ENCODE results near the gene MTAP. TPM values are rescaled to one million over a fixed set of nuclear protein-coding genes. Genes with fewer than 3 reads are reported as not detected.
A peak's percentile ranks its signal among the peaks of the same experiment; 100 is the strongest.

The MTAP gene
- total RNA-seq, 6 experiments from 2014 or later = 40.7 to 65.2 (median 52.0) TPM

- no peaks in the 10 kb centered on the region for H3K27me3 Mint-ChIP-seq (ENCODE audit: insufficient read depth)
- H3K4me3 Mint-ChIP-seq = no peak overlapping the region
- TF ChIP-seq CTCF (IDR thresholded peaks at IDR 0.05) = no peak
- peaks cover 41% of the 10 kb centered on the region for H3K4me1 Mint-ChIP-seq (ENCODE audit: low read depth)
- no peaks in the 10 kb centered on the region; the same call in 1 of the 2 replicates for H3K9me3 Mint-ChIP-seq
- peak; percentile 31 for DNase-seq
- H3K27ac Mint-ChIP-seq = peak overlapping the region; percentile 40
- peaks cover 36% of the 10 kb centered on the region for H3K36me3 Mint-ChIP-seq (ENCODE audit: low read depth)
Observed at GRCh38 chr9:21904371-21904770, 101.9 kb downstream of the MTAP start.

GRCh38 chr9:21904776-21905175, 102.3 kb downstream of the MTAP start:
- no peak for DNase-seq
- Mint-ChIP-seq H3K27ac (peak overlapping the region; percentile 40; the same call in 1 of the 2 replicates), H3K36me3 (ENCODE audit: low read depth) (peaks cover 35% of the 10 kb centered on the region), H3K4me1 (ENCODE audit: low read depth) (peaks cover 41% of the 10 kb centered on the region), H3K4me3 (no peak overlapping the region), H3K9me3 (no peaks in the 10 kb centered on the region; the same call in 1 of the 2 replicates), H3K27me3 (ENCODE audit: insufficient read depth) (no peaks in the 10 kb centered on the region)
- peak; percentile 55 for TF ChIP-seq CTCF (IDR thresholded peaks at IDR 0.05)

GRCh38 chr9:21906213-21906612, 103.8 kb downstream of the MTAP start:
- DNase-seq = no peak
- no peaks in the 10 kb centered on the region; the same call in none of the 2 replicates for H3K9me3 Mint-ChIP-seq
- no peak for TF ChIP-seq CTCF (IDR thresholded peaks at IDR 0.05)
- H3K36me3 Mint-ChIP-seq (ENCODE audit: low read depth) = peaks cover 37% of the 10 kb centered on the region
- H3K4me3 Mint-ChIP-seq = no peak overlapping the region
- no peak overlapping the region for H3K27ac Mint-ChIP-seq
- H3K27me3 Mint-ChIP-seq (ENCODE audit: insufficient read depth) = no peaks in the 10 kb centered on the region
- peaks cover 41% of the 10 kb centered on the region for H3K4me1 Mint-ChIP-seq (ENCODE audit: low read depth)

- H3K9me3 Mint-ChIP-seq = no peaks in the 10 kb centered on the region; the same call in none of the 2 replicates
- no peak overlapping the region for H3K27ac Mint-ChIP-seq
- no peaks in the 10 kb centered on the region for H3K27me3 Mint-ChIP-seq (ENCODE audit: insufficient read depth)
- no peak for TF ChIP-seq CTCF (IDR thresholded peaks at IDR 0.05)
- no peak for DNase-seq
- no peak overlapping the region for H3K4me3 Mint-ChIP-seq
- peaks cover 37% of the 10 kb centered on the region for H3K4me1 Mint-ChIP-seq (ENCODE audit: low read depth)
- H3K36me3 Mint-ChIP-seq (ENCODE audit: low read depth) = peaks cover 43% of the 10 kb centered on the region
Observed at GRCh38 chr9:21906881-21907280, 104.4 kb downstream of the MTAP start.

- Mint-ChIP-seq H3K27me3 (ENCODE audit: insufficient read depth) (no peaks in the 10 kb centered on the region; the same call in 1 of the 2 replicates), H3K4me1 (ENCODE audit: low read depth) (peaks cover 20% of the 10 kb centered on the region), H3K27ac (peak overlapping the region; percentile 43), H3K36me3 (ENCODE audit: low read depth) (no peaks in the 10 kb centered on the region; the same call in none of the 2 replicates), H3K9me3 (peaks cover 4% of the 10 kb centered on the region; the same call in 1 of the 2 replicates), H3K4me3 (peak overlapping the region; percentile 47)
- peak; percentile 46 for DNase-seq
- TF ChIP-seq CTCF (IDR thresholded peaks at IDR 0.05) = no peak
Observed at GRCh38 chr9:21919377-21920362, 117.2 kb downstream of the MTAP start.

Measured in HFFc6 (cell line).